Esophagus squamous epithelium (tissue), 5 donors: ENCODE data around the gene HLA-DQA2. TPM values are rescaled to one million over a fixed set of nuclear protein-coding genes. Genes with fewer than 3 reads are reported as not detected.

ENCODE experiments used
- DNase-seq: peaks from one replicate; lab custom pipeline; 2025; lab: John Stamatoyannopoulos, UW
- H3K27ac ChIP-seq, 4 donors: fragments of 200-600 bp; sonication (generic); one replicate each; pipeline ENCODE4 v1.5.1; 2016 to 2019; ENCODE audit warnings: mild to moderate bottlenecking in 1 of 4
- H3K27me3 ChIP-seq, 4 donors: fragments of 200-600 bp; sonication (generic); 1 replicate in 3 of 4; 2 replicates in 1 of 4; pipeline versions ENCODE4 v1.5.1 to v1.6.0; 2017 to 2021; ENCODE audit warnings: antibody characterized with exemption in 1 of 4
- H3K36me3 ChIP-seq, 3 donors: fragments of 200-600 bp; sonication (generic); one replicate each; pipeline ENCODE4 v1.5.1; 2016 to 2019
- H3K4me1 ChIP-seq, 3 donors: fragments of 200-600 bp; sonication (generic); one replicate each; pipeline ENCODE4 v1.5.1; 2017 to 2019
- H3K4me3 ChIP-seq, 4 donors: fragments of 200-600 bp; sonication (generic); 1 replicate in 3 of 4; 2 replicates in 1 of 4; pipeline ENCODE4 v1.5.1; 2016 to 2019; ENCODE audit warnings: mild to moderate bottlenecking in 2 of 4, moderate library complexity in 1 of 4
- H3K9me3 ChIP-seq, 3 donors: fragments of 200-600 bp; sonication (generic); one replicate each; pipeline ENCODE4 v1.5.1; 2016 to 2019
- CTCF ChIP-seq, 6 experiments: fragments of 450-650 bp in 4 of 6; fragments of 200-600 bp in 2 of 6; sonication (generic) in 2 of 6; IDR thresholded peaks; one replicate each; pipeline ENCODE4 v1.5.1; 2016 to 2019; ENCODE audit warnings: antibody characterized with exemption in 6 of 6, mild to moderate bottlenecking in 4 of 6, moderate library complexity in 4 of 6
- POLR2A ChIP-seq, 4 donors: fragments of 450-650 bp; IDR thresholded peaks; one replicate each; pipeline ENCODE4 v1.6.1; 2017; ENCODE audit warnings: antibody characterized with exemption in 4 of 4, mild to moderate bottlenecking in 4 of 4, moderate library complexity in 3 of 4
- WGBS, 2 donors: methylation state at CpG; one replicate each; pipeline ENCODE4 v1.1.5; 2018; 5-methylcytosine and 5-hydroxymethylcytosine counted together
- intact Hi-C: fragments of 100-400 bp; cut with DNase I; formaldehyde crosslinking; loops from one replicate; pipeline ENCODE4 v1.15.0; 2022
- small RNA-seq, 4 donors: library from RNA; depleted of rRNA; stranded (forward); fragments of <200 nt; gene quantifications; one replicate each; pipeline ENCODE3, GENCODE V24; 2016
- total RNA-seq, 4 donors: library from RNA; depleted of rRNA; stranded (reverse); fragments of >200 nt; gene quantifications; one replicate each; pipeline ENCODE4 v1.1.0, GENCODE V29; 2016
- donor health status: DM: yes; HTN: yes; CAD: no.

Gene HLA-DQA2
- total RNA-seq, 4 donors from 2014 or later, result 0.38 to 2.3 (median 0.91) TPM; not detected in 1

- Histone ChIP-seq H3K27ac (no peak overlapping the region), H3K36me3 (no peaks in the 10 kb centered on the region), H3K27me3 (peaks cover 0 to 70% (median 2%) of the 10 kb centered on the region in 4 donors), H3K4me3 (no peak overlapping the region), H3K4me1 (no peaks in the 10 kb centered on the region), H3K9me3 (peaks cover 0 to 3% (median 0%) of the 10 kb centered on the region in 3 donors)
- DNase-seq, result no peak
- intact Hi-C loops, result no loop called here
- WGBS, 2 donors, result 29 to 54% methylated on average over 2 of the region's 2 CpGs
- TF ChIP-seq CTCF (IDR thresholded peaks at IDR 0.05) (no peak), POLR2A (IDR thresholded peaks at IDR 0.05) (no peak)
Measured at GRCh38 chr6:32790306-32790705, 49.1 kb downstream of the HLA-DQA2 start.

DNA sequence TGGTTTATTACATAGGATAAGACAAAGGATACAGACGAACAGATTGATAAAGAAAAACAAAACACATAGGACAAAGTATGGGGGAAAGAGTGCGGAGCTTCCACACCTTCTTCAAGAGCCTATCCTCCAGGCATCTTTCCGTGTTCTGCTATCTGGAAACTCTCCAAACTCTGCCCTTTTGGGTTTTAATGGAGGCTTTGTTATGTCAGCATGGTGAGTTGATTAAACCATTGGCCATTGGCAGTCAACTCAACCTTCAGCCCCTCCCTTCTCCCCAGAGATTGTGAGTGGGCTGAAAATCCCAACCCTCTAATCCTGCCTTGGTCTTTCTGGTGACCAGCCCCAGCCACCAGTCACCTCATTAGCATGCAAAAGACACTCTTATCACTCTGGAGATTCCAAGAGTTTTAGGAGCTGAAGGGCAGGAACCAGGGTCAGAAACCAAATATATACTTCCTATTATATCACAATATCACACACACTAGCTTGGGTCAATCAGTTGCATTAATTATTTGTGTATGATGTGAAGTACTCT lies 51.8 kb downstream of the HLA-DQA2 start:
- Histone ChIP-seq H3K9me3 (no peaks in the 10 kb centered on the region), H3K27ac (no peak overlapping the region), H3K4me3 (no peak overlapping the region), H3K4me1 (peaks cover 3 to 12% (median 7%) of the 10 kb centered on the region in 3 donors), H3K27me3 (peaks cover 0 to 75% (median 2%) of the 10 kb centered on the region in 4 donors), H3K36me3 (no peaks in the 10 kb centered on the region)
- WGBS, 2 donors, result 52 to 56% methylated on average over 3 of the region's 3 CpGs
- no peak for DNase-seq
- intact Hi-C loops, result no loop called here
- TF ChIP-seq CTCF (IDR thresholded peaks at IDR 0.05) (no peak), POLR2A (IDR thresholded peaks at IDR 0.05) (no peak)

- Histone ChIP-seq H3K27ac (no peak overlapping the region), H3K9me3 (no peaks in the 10 kb centered on the region), H3K36me3 (no peaks in the 10 kb centered on the region), H3K4me1 (peaks cover 3 to 12% (median 7%) of the 10 kb centered on the region in 3 donors), H3K27me3 (peaks cover 0 to 90% (median 2%) of the 10 kb centered on the region in 4 donors), H3K4me3 (no peak overlapping the region)
- intact Hi-C loops, result no loop called here
- TF ChIP-seq POLR2A (IDR thresholded peaks at IDR 0.05) (no peak), CTCF (IDR thresholded peaks at IDR 0.05) (no peak)
- no peak for DNase-seq
- WGBS, 2 donors, result 47 to 61% methylated on average over 2 of the region's 2 CpGs
Measured at GRCh38 chr6:32794510-32794909, 53.3 kb downstream of the HLA-DQA2 start.

Small RNA genes within 50 kb of the gene (small RNA-seq; reads per million reads assigned to genes)
- 0 reads per million in 4 donors for gene MIR3135B

Other genes starting within 250 kb of the HLA-DQA2 start
- gene HLA-DRB5, start 211.1 kb upstream of the HLA-DQA2 start, total RNA-seq, result 1 to 10 TPM in 2 of 4 donors, under 1 TPM in 1, not detected in 1; 0.19 to 8.4 (median 7.7) TPM
- 10 to 100 TPM in 3 of 4 donors, 1 to 10 TPM in 1; 3.7 to 68.8 (median 22.4) TPM for gene HLA-DRB1, start 151.5 kb upstream of the HLA-DQA2 start, total RNA-seq
- 1 to 10 TPM in 3 of 4 donors, under 1 TPM in 1; 0.31 to 9.0 (median 5.1) TPM for gene HLA-DQA1, start 104.0 kb upstream of the HLA-DQA2 start, total RNA-seq
- 1 to 10 TPM in 2 of 4 donors, under 1 TPM in 2; 0.13 to 9.3 (median 1.5) TPM for gene HLA-DQB1, start 74.7 kb upstream of the HLA-DQA2 start, total RNA-seq
- 1 to 10 TPM in 3 of 4 donors, not detected in 1; 1.7 to 7.8 (median 4.7) TPM for gene HLA-DQB2, start 22.1 kb downstream of the HLA-DQA2 start, total RNA-seq
- gene HLA-DOB, start 75.6 kb downstream of the HLA-DQA2 start, total RNA-seq, result 1 to 10 TPM in 1 of 4 donors, under 1 TPM in 3; 0.34 to 3.6 (median 0.74) TPM
- gene TAP2, start 97.3 kb downstream of the HLA-DQA2 start, total RNA-seq, result 10 to 100 TPM; 25.4 to 28.3 (median 26.7) TPM
- gene PSMB8, start 102.7 kb downstream of the HLA-DQA2 start, total RNA-seq, result 100 to 1,000 TPM in 1 of 4 donors, 10 to 100 TPM in 3; 21.6 to 135 (median 42.2) TPM
- gene TAP1, start 112.3 kb downstream of the HLA-DQA2 start, total RNA-seq, result 10 to 100 TPM; 31.7 to 95.5 (median 40.3) TPM
- 10 to 100 TPM in 2 of 4 donors, 1 to 10 TPM in 2; 5.2 to 93.7 (median 12.0) TPM for gene PSMB9, start 112.8 kb downstream of the HLA-DQA2 start, total RNA-seq
- gene HLA-DMB, start 199.6 kb downstream of the HLA-DQA2 start, total RNA-seq, result 10 to 100 TPM in 2 of 4 donors, 1 to 10 TPM in 2; 3.4 to 24.8 (median 9.2) TPM
- gene HLA-DMA, start 211.7 kb downstream of the HLA-DQA2 start, total RNA-seq, result 10 to 100 TPM in 2 of 4 donors, 1 to 10 TPM in 2; 4.7 to 36.4 (median 12.6) TPM
- gene BRD2, start 227.2 kb downstream of the HLA-DQA2 start, total RNA-seq, result 100 to 1,000 TPM; 110 to 152 (median 132) TPM